NCI-H2227 treated with DMSO at 0.1 percent for 48 hours (cell line): ENCODE measurements around the gene ARFGAP1.
A peak's percentile ranks its signal among the peaks of the same experiment; 100 is the strongest.

Source experiments
- DNase-seq: peaks from one replicate; lab custom pipeline; 2025; lab: John Stamatoyannopoulos, UW

The ARFGAP1 gene

GRCh38 chr20:63259734-63260460 is 12.7 kb upstream of the ARFGAP1 start:
- no peak for DNase-seq

- DNase-seq, result no peak
Observed at GRCh38 chr20:63260521-63260920, 12.1 kb upstream of the ARFGAP1 start.

- DNase-seq, result peak; percentile 42
Observed at GRCh38 chr20:63261060-63261794, 11.4 kb upstream of the ARFGAP1 start.

GRCh38 chr20:63261795-63262528 is 10.7 kb upstream of the ARFGAP1 start:
- no peak for DNase-seq

- no peak for DNase-seq
Observed at GRCh38 chr20:63262836-63263235, 9.8 kb upstream of the ARFGAP1 start.

- no peak for DNase-seq
Observed at GRCh38 chr20:63264000-63264399, 8.6 kb upstream of the ARFGAP1 start.

GRCh38 chr20:63264519-63264918 is 8.1 kb upstream of the ARFGAP1 start:
- peak; percentile 23 for DNase-seq

GRCh38 chr20:63265891-63266515 is 6.6 kb upstream of the ARFGAP1 start:
- no peak for DNase-seq

- DNase-seq, result no peak
Observed at GRCh38 chr20:63267691-63268090, 4.9 kb upstream of the ARFGAP1 start.

- no peak for DNase-seq
Observed at GRCh38 chr20:63268256-63268655, 4.4 kb upstream of the ARFGAP1 start.

- no peak for DNase-seq
Observed at GRCh38 chr20:63268671-63269439, 3.8 kb upstream of the ARFGAP1 start.

- no peak for DNase-seq
Observed at GRCh38 chr20:63269724-63270123, 2.9 kb upstream of the ARFGAP1 start.

GRCh38 chr20:63270606-63271325 is 1.8 kb upstream of the ARFGAP1 start:
- no peak for DNase-seq

GRCh38 chr20:63273059-63273579 is 506 bp downstream of the ARFGAP1 start:
- DNase-seq, result no peak

- DNase-seq, result no peak
Observed at GRCh38 chr20:63273635-63274380, 1.2 kb downstream of the ARFGAP1 start.

- no peak for DNase-seq
Observed at GRCh38 chr20:63274381-63275228, 2.0 kb downstream of the ARFGAP1 start.

GRCh38 chr20:63275825-63276224 is 3.2 kb downstream of the ARFGAP1 start:
- DNase-seq, result no peak

GRCh38 chr20:63276956-63277355 is 4.3 kb downstream of the ARFGAP1 start:
- DNase-seq, result no peak
